NCI-H2171 (cell line): ENCODE data around the gene PHAF1.

Source experiments
- DNase-seq: peaks from one replicate; lab custom pipeline; 2025; lab: John Stamatoyannopoulos, UW

Gene PHAF1

GRCh38 chr16:67196881-67197280 is 87.1 kb downstream of the PHAF1 start:
- DNase-seq: no peak

GRCh38 chr16:67197704-67198103 is 88.0 kb downstream of the PHAF1 start:
- no peak for DNase-seq
